ENCODE measurements around the gene RAD51.

DNA sequence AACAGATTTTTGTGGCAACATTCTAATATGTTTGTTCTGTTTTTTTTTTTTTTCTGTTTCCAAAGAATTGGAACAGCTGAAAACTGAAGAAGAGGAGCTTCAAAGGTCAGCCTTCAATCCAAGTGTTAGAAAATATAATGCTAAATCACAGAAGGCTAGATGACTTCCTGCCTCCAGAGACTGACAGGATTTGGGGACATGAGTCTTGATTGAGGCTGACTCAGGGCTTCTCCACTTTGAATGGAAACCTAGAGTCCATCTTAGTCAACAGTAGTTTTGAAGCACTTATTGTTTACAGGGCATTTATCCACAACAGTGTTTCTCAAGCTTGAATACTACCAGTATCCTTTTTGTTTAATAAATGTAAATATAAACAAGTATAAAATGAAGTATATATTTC is 44.5 kb upstream of the RAD51 start:
- TF ChIP-seq, protein P1, sequence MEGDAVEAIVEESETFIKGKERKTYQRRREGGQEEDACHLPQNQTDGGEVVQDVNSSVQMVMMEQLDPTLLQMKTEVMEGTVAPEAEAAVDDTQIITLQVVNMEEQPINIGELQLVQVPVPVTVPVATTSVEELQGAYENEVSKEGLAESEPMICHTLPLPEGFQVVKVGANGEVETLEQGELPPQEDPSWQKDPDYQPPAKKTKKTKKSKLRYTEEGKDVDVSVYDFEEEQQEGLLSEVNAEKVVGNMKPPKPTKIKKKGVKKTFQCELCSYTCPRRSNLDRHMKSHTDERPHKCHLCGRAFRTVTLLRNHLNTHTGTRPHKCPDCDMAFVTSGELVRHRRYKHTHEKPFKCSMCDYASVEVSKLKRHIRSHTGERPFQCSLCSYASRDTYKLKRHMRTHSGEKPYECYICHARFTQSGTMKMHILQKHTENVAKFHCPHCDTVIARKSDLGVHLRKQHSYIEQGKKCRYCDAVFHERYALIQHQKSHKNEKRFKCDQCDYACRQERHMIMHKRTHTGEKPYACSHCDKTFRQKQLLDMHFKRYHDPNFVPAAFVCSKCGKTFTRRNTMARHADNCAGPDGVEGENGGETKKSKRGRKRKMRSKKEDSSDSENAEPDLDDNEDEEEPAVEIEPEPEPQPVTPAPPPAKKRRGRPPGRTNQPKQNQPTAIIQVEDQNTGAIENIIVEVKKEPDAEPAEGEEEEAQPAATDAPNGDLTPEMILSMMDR (IDR thresholded peaks at IDR 0.05), result no peak
- no peak for TF ChIP-seq POLR2A (IDR thresholded peaks at IDR 0.05)
